IMR-90 (cell line): ENCODE measurements around the gene MARK2. TPM values are rescaled to one million over a fixed set of nuclear protein-coding genes. Genes with fewer than 3 reads are reported as not detected.
A peak's percentile ranks its signal among the peaks of the same experiment; 100 is the strongest.

Experiments used
- ATAC-seq: fragments of 200-7000 bp; cut with Tn5 transposase; 2 replicates; pipeline ENCODE4 v1.9.1; 2020; ENCODE audit warnings: low read depth, mild to moderate bottlenecking, moderate library complexity
- BruUV-seq: library from RNA; stranded (reverse); fragments of 400-500 nt; replicated peaks from 2 replicates; lab custom pipeline; 2021; lab: Mats Ljungman, UMichigan
- CTCF ChIA-PET: fragments of 300-600 bp; formaldehyde crosslinking; extraction: SDS; loops from one replicate; lab custom pipeline; 2021; ENCODE audit warnings: antibody characterized with exemption; lab: Yijun Ruan, JAX
- POLR2A ChIA-PET: fragments of 300-600 bp; sonication (Branson Sonifier 250); formaldehyde crosslinking; loops from one replicate; lab custom pipeline; 2022; ENCODE audit warnings: antibody characterized with exemption; ENCODE audit not compliant: unreplicated experiment; lab: Charles Lee
- DNase-seq: peaks from one replicate; pipeline ENCODE4 v3.0.0; 2013
- H2AFZ ChIP-seq: replicated peaks from 2 replicates; pipeline ENCODE3; 2013; ENCODE audit warnings: low read length, mild to moderate bottlenecking; ENCODE audit not compliant: poor library complexity
- H2AK5ac ChIP-seq: 2 replicates; pipeline ENCODE4 v1.6.1; 2013; ENCODE audit warnings: low read depth, low read length, inconsistent platforms
- H2AK9ac ChIP-seq: replicated peaks from 2 replicates; pipeline ENCODE3; 2013; ENCODE audit warnings: mild to moderate bottlenecking, low read depth, low read length, moderate library complexity; ENCODE audit not compliant: poor library complexity
- H2BK120ac ChIP-seq: 2 replicates; pipeline ENCODE4 v1.6.1; 2013; ENCODE audit warnings: low read depth, low read length, inconsistent platforms
- H2BK15ac ChIP-seq: 3 replicates; pipeline ENCODE4 v1.6.1; 2013; ENCODE audit warnings: low read depth, low read length, inconsistent platforms
- H2BK20ac ChIP-seq: 2 replicates; pipeline ENCODE4 v1.6.1; 2013; ENCODE audit warnings: low read depth, mild to moderate bottlenecking, inconsistent platforms, low read length, moderate library complexity
- H2BK5ac ChIP-seq: 2 replicates; pipeline ENCODE4 v1.6.1; 2013; ENCODE audit warnings: mild to moderate bottlenecking, low read depth, low read length, inconsistent platforms; ENCODE audit not compliant: poor library complexity, severe bottlenecking
- H3K14ac ChIP-seq: replicated peaks from 2 replicates; pipeline ENCODE4 v1.6.1; 2013; ENCODE audit warnings: low read depth, low read length, inconsistent platforms
- H3K18ac ChIP-seq: 2 replicates; pipeline ENCODE4 v1.6.1; 2013; ENCODE audit warnings: low read depth, low read length, control low read depth
- H3K23ac ChIP-seq: 2 replicates; pipeline ENCODE4 v1.6.1; 2013; ENCODE audit warnings: low read depth, low read length, inconsistent platforms
- H3K27ac ChIP-seq: 2 replicates; pipeline ENCODE4 v1.5.1; 2013; ENCODE audit warnings: mild to moderate bottlenecking, control low read depth, low read length; ENCODE audit not compliant: insufficient read depth
- H3K27me3 ChIP-seq: 2 replicates; pipeline ENCODE4 v1.6.1; 2013; ENCODE audit warnings: low read length; ENCODE audit not compliant: control insufficient read depth, insufficient read depth
- H3K36me3 ChIP-seq: 2 replicates; pipeline ENCODE4 v1.6.1; 2013; ENCODE audit warnings: low read length, mixed read lengths; ENCODE audit not compliant: control insufficient read depth, insufficient read depth
- H3K4ac ChIP-seq: 2 replicates; pipeline ENCODE4 v1.6.1; 2013; ENCODE audit warnings: low read depth, low read length, inconsistent platforms
- H3K4me1 ChIP-seq: 2 replicates; pipeline ENCODE4 v1.6.1; 2013; ENCODE audit warnings: low read length, mixed read lengths; ENCODE audit not compliant: control insufficient read depth, insufficient read depth
- H3K4me2 ChIP-seq: 2 replicates; pipeline ENCODE4 v1.6.1; 2013; ENCODE audit warnings: low read depth, mild to moderate bottlenecking, control low read depth, low read length, moderate library complexity
- H3K4me3 ChIP-seq: 2 replicates; pipeline ENCODE4 v1.5.1; 2013; ENCODE audit warnings: low read depth, mild to moderate bottlenecking, control low read depth, low read length, moderate library complexity; ENCODE audit not compliant: insufficient read depth
- H3K56ac ChIP-seq: 2 replicates; pipeline ENCODE4 v1.6.1; 2013; ENCODE audit warnings: low read length, inconsistent platforms; ENCODE audit not compliant: insufficient read depth; ENCODE audit errors: extremely low read depth
- H3K79me1 ChIP-seq, 2 experiments: 2 replicates each; pipeline ENCODE4 v1.6.1; 2013; ENCODE audit warnings: low read length in 2 of 2, inconsistent platforms in 1 of 2, low read depth in 1 of 2
- H3K9ac ChIP-seq: 2 replicates; pipeline ENCODE4 v1.6.1; 2013; ENCODE audit warnings: low read depth, low read length, control low read depth
- H3K9me1 ChIP-seq: 2 replicates; pipeline ENCODE4 v1.6.1; 2013; ENCODE audit warnings: low read length, inconsistent platforms; ENCODE audit not compliant: insufficient read depth
- H3K9me3 ChIP-seq: 2 replicates; pipeline ENCODE4 v1.6.1; 2013; ENCODE audit warnings: low read length; ENCODE audit not compliant: control insufficient read depth, insufficient read depth
- H4K20me1 ChIP-seq: 2 replicates; pipeline ENCODE4 v1.6.1; 2013; ENCODE audit warnings: low read length, inconsistent platforms; ENCODE audit not compliant: insufficient read depth
- H4K5ac ChIP-seq: 2 replicates; pipeline ENCODE4 v1.6.1; 2013; ENCODE audit warnings: mild to moderate bottlenecking, low read depth, low read length, control low read depth
- H4K8ac ChIP-seq, 2 experiments: 2 replicates each; pipeline ENCODE4 v1.6.1; 2013; ENCODE audit warnings: low read depth in 2 of 2, low read length in 2 of 2, control low read depth in 1 of 2, inconsistent platforms in 1 of 2
- H4K91ac ChIP-seq: 2 replicates; pipeline ENCODE4 v1.6.1; 2013; ENCODE audit warnings: low read depth, low read length, inconsistent platforms; ENCODE audit not compliant: insufficient read depth
- BHLHE40 ChIP-seq: fragments of 150-350 bp; IDR thresholded peaks from 2 replicates; pipeline ENCODE4 v1.6.1; 2016; ENCODE audit warnings: mild to moderate bottlenecking, low read depth, low read length
- CEBPB ChIP-seq: IDR thresholded peaks from 2 replicates; pipeline ENCODE4 v1.6.1; 2012; ENCODE audit warnings: low read depth, low read length, improper control_type of control experiment
- CHD1 ChIP-seq: IDR thresholded peaks from 2 replicates; pipeline ENCODE4 v1.6.1; 2012; ENCODE audit warnings: low read depth, low read length, improper control_type of control experiment
- CTCF ChIP-seq: conservative IDR thresholded peaks from 2 replicates; pipeline ENCODE4 v1.5.1; 2012; ENCODE audit warnings: mild to moderate bottlenecking, low read depth, low read length, improper control_type of control experiment
- ELK1 ChIP-seq: fragments of 150-350 bp; IDR thresholded peaks from 2 replicates; pipeline ENCODE4 v1.6.1; 2016; ENCODE audit warnings: low read depth, mild to moderate bottlenecking, low read length, moderate library complexity, borderline replicate concordance
- FOS ChIP-seq: fragments of 150-350 bp; IDR thresholded peaks from 2 replicates; pipeline ENCODE4 v1.6.1; 2016; ENCODE audit warnings: low read depth, low read length
- MAFK ChIP-seq: IDR thresholded peaks from 2 replicates; pipeline ENCODE4 v1.6.1; 2012; ENCODE audit warnings: low read depth, low read length, improper control_type of control experiment
- MAZ ChIP-seq: IDR thresholded peaks from 2 replicates; pipeline ENCODE4 v1.6.1; 2012; ENCODE audit warnings: low read depth, mild to moderate bottlenecking, low read length, improper control_type of control experiment, moderate library complexity, borderline replicate concordance
- MXI1 ChIP-seq: IDR thresholded peaks from 2 replicates; pipeline ENCODE4 v1.6.1; 2012; ENCODE audit warnings: low read depth, mild to moderate bottlenecking, low read length, moderate library complexity, borderline replicate concordance
- NFE2L2 ChIP-seq: fragments of 150-350 bp; IDR thresholded peaks from 2 replicates; pipeline ENCODE4 v1.6.1; 2016; ENCODE audit warnings: low read depth, mild to moderate bottlenecking, low read length
- POLR2A ChIP-seq: IDR thresholded peaks from 2 replicates; pipeline ENCODE4 v1.6.1; 2012; ENCODE audit warnings: mild to moderate bottlenecking, low read depth, low read length
- RAD21 ChIP-seq: IDR thresholded peaks from 2 replicates; pipeline ENCODE4 v1.6.1; 2012; ENCODE audit warnings: low read length, improper control_type of control experiment
- RCOR1 ChIP-seq: IDR thresholded peaks from 2 replicates; pipeline ENCODE4 v1.6.1; 2012; ENCODE audit warnings: mild to moderate bottlenecking, low read length, improper control_type of control experiment; ENCODE audit not compliant: insufficient replicate concordance
- RFX5 ChIP-seq: IDR thresholded peaks from 2 replicates; pipeline ENCODE4 v1.8.0; 2012; ENCODE audit warnings: low read depth, mild to moderate bottlenecking, low read length, moderate library complexity
- SMC3 ChIP-seq: fragments of 150-350 bp; IDR thresholded peaks from 2 replicates; pipeline ENCODE4 v1.6.1; 2016; ENCODE audit warnings: low read depth, mild to moderate bottlenecking, antibody characterized with exemption, low read length, moderate library complexity
- USF2 ChIP-seq: fragments of 150-350 bp; IDR thresholded peaks from 2 replicates; pipeline ENCODE4 v1.6.1; 2017; ENCODE audit warnings: mild to moderate bottlenecking, antibody characterized with exemption, low read length, low read depth
- WGBS, 2 experiments: methylation state at CpG; one replicate each; pipeline versions ENCODE4 v1.1.5 to v1.1.7; 2013; ENCODE audit warnings: missing lambda C conversion rate in 2 of 2; ENCODE audit not compliant: insufficient read length in 1 of 2; ENCODE audit errors: extremely low coverage in 2 of 2; 5-methylcytosine and 5-hydroxymethylcytosine counted together
- dilution Hi-C: fragments of 300-500 bp; cut with HindIII; formaldehyde crosslinking; loops from one replicate; pipeline ENCODE4 v1.14.3; 2018; ENCODE audit warnings: low sequenced_read_pairs; ENCODE audit not compliant: unreplicated experiment
- in situ Hi-C: fragments of 300-500 bp; cut with MboI; formaldehyde crosslinking; loops from 3 replicates; pipeline ENCODE4 v1.14.3; 2019; ENCODE audit warnings: low sequenced_read_pairs, inconsistent platforms, mixed read lengths
- intact Hi-C: fragments of 100-400 bp; cut with micrococcal nuclease; formaldehyde crosslinking; loops from 2 replicates; pipeline ENCODE4 v1.10.0; 2022
- polyA plus RNA-seq, 3 experiments: library from polyadenylated mRNA; depleted of rRNA; stranded (reverse); fragments of >200 nt; gene quantifications; 2 replicates each; pipeline ENCODE4 v1.2.3, GENCODE V29; 2012; ENCODE audit warnings: low replicate concordance in 1 of 3
- total RNA-seq: library from RNA; depleted of rRNA; stranded (reverse); fragments of >200 nt; gene quantifications from 2 replicates; pipeline ENCODE4 v1.2.3, GENCODE V29; 2012

The MARK2 gene
- total and polyA plus RNA-seq, 2 of the 4 experiments (the other 2 are of a cell fraction), result 6.6 to 17.3 TPM

GRCh38 chr11:63844836-63845235 is 5.9 kb downstream of the MARK2 start:
- H4K91ac ChIP-seq, result no peak overlapping the region
- dilution Hi-C loops, result no loop called here
- peak overlapping the region; percentile 15; the same call in 1 of the 2 replicates for H3K27ac ChIP-seq
- no peak overlapping the region for H4K5ac ChIP-seq
- no peak overlapping the region; a peak in 1 of 4 replicates for H4K8ac ChIP-seq
- in situ Hi-C loops, result no loop called here
- H3K4me1 ChIP-seq, result peaks cover 15% of the 10 kb centered on the region
- no peak overlapping the region for H3K56ac ChIP-seq
- 0 out of 2 replicates have a peak overlapping the region, but pooled peaks have one; percentile 27 for H3K14ac ChIP-seq
- no peak overlapping the region for H2BK20ac ChIP-seq
- no peak for DNase-seq
- no peaks in the 10 kb centered on the region for H3K9me3 ChIP-seq
- BruUV-seq, result no TSS peak
- ChIA-PET POLR2A (interaction anchor here (0.7 kb wide), 1 partner anchor 27 kb away, joined by 3 read pairs; no protein-coding TSS in a partner anchor), CTCF (no interaction called here)
- no peak overlapping the region for H2AFZ ChIP-seq
- H4K20me1 ChIP-seq, result peaks cover 80% of the 10 kb centered on the region
- no peak overlapping the region for H2BK120ac ChIP-seq
- H2AK5ac ChIP-seq, result no peak overlapping the region
- TF ChIP-seq MXI1 (no peak), CEBPB (no peak), MAZ (no peak), USF2 (no peak), RFX5 (no peak), MAFK (no peak), RCOR1 (no peak), SMC3 (no peak), BHLHE40 (no peak), RAD21 (no peak), POLR2A (no peak), ELK1 (no peak), CTCF (no peak), CHD1 (no peak), NFE2L2 (no peak), FOS (no peak)
- H3K18ac ChIP-seq, result no peak overlapping the region
- intact Hi-C loops, result loop anchor here (1.0 kb wide), 1 partner anchor 27 kb away; no protein-coding TSS in a partner anchor
- no peak overlapping the region for H3K9ac ChIP-seq
- H3K79me1 ChIP-seq, result peaks cover 20 to 82% of the 10 kb centered on the region in 2 experiments
- no peak overlapping the region for H2BK15ac ChIP-seq
- peak overlapping the region; percentile 25 for H3K23ac ChIP-seq
- ATAC-seq, result no peak
- peak overlapping the region; percentile 39 for H2BK5ac ChIP-seq
- no CpG with 5 or more reads among the region's 4 CpGs for WGBS, 2 experiments
- H3K4me3 ChIP-seq, result no peak overlapping the region
- peaks cover 37% of the 10 kb centered on the region for H3K9me1 ChIP-seq
- H3K4me2 ChIP-seq, result no peak overlapping the region
- 0 out of 2 replicates have a peak overlapping the region, but pooled peaks have one; percentile 32 for H3K4ac ChIP-seq
- H3K36me3 ChIP-seq, result peaks cover 3% of the 10 kb centered on the region; the same call in 1 of the 2 replicates
- H3K27me3 ChIP-seq, result no peaks in the 10 kb centered on the region
- peak overlapping the region; percentile 0 for H2AK9ac ChIP-seq
